Daoy (cell line): ENCODE measurements around the gene TDRD12. TPM values are rescaled to one million over a fixed set of nuclear protein-coding genes. Genes with fewer than 3 reads are reported as not detected.
A peak's percentile ranks its signal among the peaks of the same experiment; 100 is the strongest.
"Not testable (repeated sequence)": the region's sequence is repeated elsewhere in the genome, so short reads cannot be mapped to it uniquely, and the experiment has no call there.

Source experiments
- DNase-seq: peaks from one replicate; pipeline ENCODE4 v3.0.0-alpha.2; 2015; ENCODE audit warnings: low read depth
- total RNA-seq: library from RNA; depleted of rRNA; stranded (reverse); fragments of >200 nt; shearing (Covaris generic); gene quantifications from 2 replicates; pipeline ENCODE4 v1.2.3, GENCODE V29; 2014

TDRD12 gene
- total RNA-seq, 1 experiment from 2014 or later, result 0.29 TPM

DNA sequence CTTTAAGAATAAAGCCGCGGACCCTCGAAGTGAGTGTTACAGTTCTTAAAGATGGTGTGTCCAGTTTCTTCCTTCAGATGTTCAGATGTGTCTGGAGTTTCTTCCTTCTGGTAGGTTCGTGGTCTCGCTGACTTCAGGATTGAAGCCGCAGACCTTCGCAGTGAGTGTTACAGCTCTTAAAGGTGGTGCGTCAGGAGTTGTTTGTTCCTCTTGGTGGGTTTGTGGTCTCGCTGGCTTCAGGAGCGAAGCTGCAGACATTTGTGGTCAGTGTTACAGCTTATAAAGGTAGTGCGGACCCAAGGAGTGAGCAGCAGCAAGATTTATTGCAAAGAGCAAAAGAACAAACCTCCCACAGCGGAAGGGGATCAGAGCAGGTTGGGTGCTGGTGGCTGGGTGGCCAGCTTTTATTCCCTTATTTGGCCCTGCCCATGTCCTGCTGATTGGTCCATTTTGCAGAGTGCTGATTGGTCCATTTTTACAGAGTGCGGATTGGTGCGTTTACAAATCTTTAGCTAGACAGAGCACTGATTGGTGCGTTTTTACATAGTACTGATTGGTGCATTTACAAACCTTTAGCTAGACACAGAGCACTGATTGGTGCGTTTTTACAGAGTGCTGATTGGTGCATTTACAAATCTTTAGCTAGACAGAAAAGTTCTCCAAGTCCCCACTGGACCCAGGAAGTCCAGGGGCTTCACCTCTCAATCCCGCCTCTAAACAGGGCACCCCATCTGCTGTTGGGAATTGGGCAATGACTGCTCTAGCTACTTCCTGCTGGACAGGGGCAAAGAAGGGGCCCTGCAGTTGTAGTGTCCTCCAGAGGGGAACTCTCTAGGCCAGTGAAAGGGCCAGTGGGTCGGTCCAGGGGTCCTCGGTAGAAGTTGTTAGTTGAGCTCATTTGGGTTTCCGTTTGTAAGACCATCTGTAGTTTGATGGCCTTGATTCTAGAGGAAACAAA, 26.1 kb upstream of the TDRD12 start:
- not testable (repeated sequence) for DNase-seq

DNA sequence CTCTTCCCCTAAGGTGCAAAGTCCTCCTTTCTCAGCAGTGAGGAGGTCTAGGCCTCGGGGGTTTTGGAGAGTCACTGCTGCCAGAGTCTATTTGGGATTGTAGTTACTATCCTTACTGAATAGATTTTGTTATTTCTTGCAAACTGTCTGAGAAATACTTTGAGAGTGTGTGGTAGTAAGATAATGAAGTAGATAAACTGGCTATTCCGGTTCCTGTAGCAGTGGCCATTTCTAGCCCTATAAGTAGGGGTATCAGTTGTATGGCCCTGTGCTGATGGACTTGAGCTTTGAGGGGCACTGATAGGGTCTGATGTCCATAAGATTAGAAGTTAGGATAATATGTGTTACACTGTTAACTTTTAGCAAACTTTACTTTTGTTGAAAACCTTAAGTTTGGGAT, 25.3 kb upstream of the TDRD12 start:
- not testable (repeated sequence) for DNase-seq

DNA sequence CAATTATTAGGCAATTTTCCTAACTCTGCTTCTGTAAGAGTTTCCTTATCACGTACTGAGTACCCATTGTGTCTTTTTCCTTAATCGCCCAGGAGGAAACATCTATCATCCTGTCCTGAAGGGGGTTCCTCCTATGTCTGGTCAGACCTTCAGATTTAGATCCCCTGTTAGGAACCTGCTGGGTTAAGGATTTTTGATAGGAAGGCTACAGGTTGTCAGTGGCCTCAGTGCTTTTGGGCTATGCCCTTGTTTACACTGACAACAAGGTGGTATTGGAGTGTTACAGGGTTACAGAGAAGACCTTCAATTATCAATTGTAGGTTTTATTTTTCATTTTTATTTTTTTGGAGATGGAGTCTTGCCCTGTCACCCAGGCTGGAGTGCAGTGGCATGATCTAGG, 24.7 kb upstream of the TDRD12 start:
- not testable (repeated sequence) for DNase-seq

DNA sequence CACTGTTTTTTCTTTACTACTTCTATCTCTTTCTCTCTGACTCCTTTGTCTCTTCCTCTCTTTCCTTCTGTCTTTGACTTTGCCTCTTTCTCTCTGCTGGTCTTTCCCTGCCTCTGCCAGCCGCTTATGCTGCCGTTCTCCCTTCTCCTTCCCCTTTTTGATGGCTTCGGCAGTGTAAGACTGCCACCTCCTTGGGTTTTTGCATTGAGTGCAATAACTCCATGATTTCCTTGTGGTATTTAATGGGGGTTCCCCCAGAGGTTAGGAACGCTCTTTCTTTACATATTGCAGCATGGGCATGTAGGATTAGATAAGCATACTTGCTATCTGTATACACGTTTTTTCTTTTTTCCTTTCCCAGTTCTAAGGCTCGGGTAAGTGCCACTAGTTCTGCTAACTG, 24.1 kb upstream of the TDRD12 start:
- not testable (repeated sequence) for DNase-seq

DNA sequence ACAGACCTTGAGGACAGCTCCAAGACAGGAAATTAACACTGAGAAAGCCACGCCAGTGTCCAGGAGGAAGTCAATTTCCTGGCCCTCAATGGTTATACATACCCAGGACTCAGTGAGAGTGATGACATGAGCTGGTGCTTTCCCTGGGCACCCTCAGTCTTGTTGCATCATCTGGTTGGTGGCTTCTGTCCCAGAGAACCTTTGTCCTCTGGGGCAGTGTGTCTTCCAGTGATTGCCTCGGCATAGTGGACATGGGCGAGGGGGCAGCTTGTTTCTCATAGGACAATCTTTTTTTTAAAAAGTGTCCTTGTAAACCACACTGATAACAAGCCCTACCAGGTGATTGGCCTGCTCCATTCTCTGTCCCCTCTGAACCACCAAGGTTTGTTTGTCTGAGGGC, 22.8 kb upstream of the TDRD12 start:
- DNase-seq, result not testable (repeated sequence)

DNA sequence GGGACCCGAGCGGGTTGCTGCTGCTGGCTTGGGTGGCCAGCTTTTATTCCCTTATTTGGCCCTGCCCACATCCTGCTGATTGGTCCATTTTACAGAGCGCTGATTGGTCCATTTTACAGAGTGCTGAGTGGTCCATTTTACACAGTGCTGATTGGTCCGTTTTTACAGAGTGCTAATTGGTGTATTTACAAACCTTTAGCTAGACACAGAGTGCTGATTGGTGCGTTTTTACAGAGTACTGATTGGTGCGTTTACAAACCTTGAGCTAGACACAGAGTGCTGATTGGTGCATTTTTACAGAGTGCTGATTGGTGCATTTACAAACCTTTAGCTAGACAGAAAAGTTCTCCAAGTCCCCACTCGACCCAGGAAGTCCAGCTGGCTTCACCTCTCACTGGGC, 19.4 kb upstream of the TDRD12 start:
- DNase-seq, result not testable (repeated sequence)

DNA sequence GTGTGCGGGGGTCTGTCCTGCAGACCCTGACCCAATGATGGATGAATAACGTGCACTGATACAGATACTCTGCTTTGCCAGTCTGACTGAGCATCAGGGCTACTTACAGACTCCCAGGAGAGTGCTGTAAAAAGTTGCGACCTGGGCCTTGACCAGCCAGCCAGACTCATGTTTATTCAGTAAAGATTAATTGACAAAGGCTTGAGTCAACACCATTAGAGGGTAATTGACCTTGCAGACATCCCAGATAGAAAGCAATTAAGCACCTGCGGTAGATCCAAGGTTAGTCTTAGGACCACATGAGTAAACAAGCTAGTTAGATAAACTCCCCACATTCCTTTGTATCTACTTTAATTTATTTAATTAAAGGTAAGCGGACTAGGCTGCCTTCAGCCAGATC, 17.6 kb upstream of the TDRD12 start:
- DNase-seq, result no peak

DNA sequence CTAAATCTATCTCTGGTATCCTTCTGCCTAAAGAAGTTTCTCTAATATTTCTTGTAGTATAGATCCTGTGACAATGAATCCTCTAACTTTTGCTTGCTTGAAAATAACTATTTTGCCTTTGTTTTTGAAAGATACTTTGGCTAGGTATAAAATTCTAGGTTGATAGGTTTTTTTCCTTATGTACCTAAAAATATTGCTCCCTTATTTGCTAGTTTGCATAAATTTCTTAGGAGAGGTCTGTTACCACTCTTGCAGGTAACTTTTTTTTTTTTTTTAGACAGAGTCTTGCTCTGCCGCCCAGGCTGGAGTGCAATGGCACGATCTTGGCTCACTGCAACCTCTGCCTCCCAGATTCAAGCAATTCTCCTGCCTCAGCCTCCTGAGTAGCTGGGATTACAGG, 15.6 kb upstream of the TDRD12 start:
- DNase-seq, result not testable (repeated sequence)

DNA sequence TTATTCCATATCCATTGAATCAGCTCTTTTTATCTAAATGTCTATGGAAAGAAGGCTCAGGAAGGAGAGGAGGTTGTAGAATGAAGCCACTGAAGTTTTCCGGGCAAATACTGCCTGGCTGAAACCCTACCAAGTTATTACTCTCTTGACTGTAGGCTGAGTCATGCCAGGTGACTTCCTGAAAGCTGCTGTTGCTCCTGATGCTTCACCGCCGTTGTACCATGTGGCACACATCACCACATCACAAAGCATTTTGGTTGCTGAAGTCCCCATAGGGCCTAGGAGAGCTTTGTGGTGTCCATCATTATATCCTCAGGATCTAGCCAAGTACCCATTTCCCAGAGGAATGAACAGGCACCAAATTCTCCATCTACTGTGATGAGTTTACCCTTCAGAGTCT, 11.1 kb upstream of the TDRD12 start:
- DNase-seq, result no peak

DNA sequence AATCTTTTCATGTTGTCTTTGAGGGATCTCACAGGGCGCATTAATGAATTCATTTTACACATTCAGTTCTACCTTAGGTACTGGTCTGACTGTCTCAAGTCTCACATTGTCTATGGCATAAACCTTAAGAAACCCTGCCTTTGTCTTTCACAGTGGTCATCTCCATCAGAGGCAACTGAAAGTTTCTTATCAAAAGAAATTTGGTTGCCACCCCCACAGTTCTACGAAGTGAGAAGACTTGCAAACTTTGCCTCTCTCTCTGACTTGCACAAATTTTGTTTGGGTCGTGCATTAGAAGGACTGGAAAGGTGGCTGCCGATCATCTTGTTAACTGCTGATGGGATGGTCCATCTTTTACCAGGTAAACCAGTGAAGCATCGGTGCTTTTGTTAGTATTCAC, 10.5 kb upstream of the TDRD12 start:
- no peak for DNase-seq

DNA sequence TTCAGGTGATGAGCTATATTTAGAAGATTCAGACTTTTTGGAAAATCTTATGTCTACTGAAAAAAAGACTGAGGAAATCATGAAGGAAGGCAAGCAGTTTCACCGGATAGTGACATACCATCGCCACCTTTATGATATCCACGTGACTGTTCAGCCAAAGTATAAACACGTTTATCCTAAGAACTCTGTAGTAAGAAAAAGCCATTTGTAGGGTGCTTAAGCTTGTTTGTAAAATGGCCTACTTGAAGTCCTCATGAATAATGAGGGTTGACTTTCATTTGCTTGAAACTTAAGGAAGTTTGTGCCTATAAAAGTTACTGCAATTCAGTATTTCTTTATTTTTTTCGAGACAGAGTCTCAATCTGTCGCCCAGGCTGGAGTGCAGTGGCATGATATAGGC, 7.8 kb upstream of the TDRD12 start:
- DNase-seq, result no peak

DNA sequence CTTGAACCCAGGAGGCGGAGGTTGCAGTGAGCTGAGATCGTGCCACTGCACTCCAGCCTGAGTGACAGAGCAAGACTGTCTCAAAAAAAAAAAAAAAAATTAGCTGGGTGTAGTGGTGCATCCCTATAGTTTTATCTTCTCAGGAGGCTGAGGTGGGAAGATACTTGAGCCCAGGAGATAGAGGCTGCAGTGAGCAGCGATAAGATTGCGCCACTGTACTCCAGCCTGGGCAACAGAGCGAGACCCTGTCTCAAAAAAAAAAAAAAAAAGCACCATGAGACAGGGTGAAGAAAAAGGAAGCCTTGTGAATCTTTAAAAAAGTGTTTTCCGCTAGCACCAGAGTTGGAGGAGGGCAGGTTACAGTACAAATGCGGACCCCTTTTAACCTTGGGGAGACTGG, 3.4 kb upstream of the TDRD12 start:
- not testable (repeated sequence) for DNase-seq

DNA sequence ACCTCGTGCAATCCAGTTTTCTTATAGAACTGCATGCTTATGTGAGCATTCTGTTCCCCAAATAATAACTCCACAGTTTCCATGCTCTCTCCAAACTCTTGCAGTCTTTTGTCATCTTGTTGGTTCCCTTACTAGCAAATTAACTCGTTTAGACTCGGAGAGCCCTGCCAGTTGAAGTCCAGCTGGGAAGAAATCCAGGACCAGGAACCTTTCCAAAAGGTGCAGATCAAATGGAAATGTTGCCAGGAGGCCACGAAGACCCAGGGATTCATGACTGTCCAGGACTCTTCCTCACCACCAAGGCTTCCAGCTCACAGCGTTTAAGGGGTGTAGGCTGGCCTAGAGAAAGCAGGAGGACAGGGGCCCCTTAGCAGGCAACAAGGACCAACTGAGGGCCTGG, 2.1 kb upstream of the TDRD12 start:
- no peak for DNase-seq

DNA sequence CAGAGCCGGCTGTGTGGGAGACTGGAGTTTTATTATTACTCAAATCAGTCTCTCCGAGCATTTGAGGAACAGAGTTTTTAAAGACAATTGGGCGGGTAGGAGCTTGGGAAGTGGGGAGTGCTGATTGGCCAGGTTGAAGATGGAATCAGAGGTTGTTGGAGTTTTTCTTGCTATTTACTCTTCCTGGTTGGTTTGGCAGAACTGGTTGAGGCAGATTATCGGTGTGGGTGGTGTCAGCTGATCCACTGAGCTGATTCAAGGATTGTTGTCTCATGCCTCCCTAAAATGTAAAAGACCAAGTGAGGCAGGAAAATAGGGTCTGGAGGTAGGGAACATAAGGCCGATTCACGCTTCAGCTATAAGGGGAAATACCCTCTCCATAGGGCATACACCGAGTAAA, 1.3 kb upstream of the TDRD12 start:
- no peak for DNase-seq

DNA sequence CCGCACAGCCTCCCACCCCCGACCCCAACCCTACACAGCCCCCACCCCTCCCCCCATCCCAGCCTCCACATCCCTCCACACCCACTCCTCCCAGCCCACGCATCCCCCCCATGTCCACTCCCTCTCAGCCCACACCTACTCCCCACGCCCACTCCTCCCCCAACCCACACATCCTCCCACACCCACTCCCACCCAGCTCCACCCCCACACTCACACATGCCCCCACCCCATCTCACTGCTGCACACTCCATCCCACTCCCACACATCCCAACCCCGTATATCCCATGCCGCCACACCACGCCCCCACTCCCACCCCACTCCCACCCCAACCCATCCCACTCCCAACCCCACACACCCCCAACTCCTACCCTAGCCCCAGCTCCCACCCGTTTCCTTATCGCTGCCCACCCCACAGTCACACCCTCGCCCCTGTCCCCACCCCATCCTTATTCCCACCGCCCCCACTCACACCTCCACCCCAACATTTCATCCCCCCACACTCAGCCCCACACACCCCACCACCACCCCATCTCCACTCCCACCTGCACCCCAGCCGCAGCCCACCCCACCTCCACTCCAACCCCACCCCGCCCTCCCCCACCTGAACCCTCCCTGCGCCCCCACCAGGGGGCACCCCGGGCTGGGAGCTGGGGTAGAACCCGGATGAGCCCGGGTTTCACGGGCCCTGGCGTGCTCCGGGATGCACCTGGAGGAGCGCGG, 809 bp downstream of the TDRD12 start:
- DNase-seq, result no peak

DNA sequence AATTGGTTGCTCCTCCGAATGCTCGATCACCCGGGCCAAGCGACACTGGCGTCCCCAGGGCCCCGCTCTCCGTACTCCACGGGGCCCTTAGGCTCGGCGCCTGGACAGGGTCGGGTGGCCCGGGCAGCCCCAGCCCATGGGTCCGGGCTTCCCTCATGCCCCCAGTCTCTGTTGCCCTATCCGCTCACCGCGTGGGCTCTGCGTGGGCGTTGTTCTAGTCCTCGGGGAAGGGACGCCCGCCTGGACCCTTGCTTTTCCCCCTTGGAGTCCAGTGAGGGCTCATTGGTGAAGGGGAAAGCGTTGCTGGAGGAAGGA, 1.3 kb downstream of the TDRD12 start:
- DNase-seq, result no peak

DNA sequence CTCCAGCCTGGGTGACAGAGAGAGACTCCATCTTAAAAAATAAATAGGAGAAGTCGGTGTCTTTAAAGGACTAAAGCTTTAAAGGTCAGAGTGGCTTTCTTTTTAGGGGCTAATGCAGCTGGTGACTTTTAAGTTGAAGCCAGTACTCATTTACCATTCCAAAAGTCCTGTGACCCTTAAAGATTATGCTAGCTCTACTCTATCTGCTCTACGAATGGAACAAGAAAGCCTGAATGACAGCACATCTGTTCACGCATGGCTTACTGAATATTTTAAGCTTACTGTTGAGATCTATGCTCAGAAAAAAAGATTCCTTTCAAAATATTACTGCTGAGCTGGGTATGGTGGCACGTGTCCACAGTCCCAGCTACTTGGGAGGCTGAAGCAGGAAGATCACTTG, 16.4 kb downstream of the TDRD12 start:
- DNase-seq, result no peak

DNA sequence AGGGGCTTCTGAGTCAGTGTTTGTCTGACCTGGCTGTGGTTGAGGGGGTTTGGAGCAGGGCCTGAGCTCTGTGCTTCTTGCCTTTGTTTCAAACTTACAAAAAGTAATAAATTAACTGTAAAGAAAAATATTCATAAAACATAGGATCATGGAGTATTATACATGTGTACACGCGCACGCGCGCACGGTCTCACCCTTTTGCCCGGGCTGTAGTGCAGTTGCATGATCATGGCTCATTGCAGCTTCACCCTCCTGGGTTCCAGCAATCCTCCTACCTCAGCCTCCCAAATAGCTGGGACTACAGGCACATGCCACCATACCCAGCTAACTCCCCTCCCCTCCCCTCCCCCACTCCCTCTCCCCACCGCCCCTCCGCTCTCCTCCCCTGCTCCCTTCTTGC, 23.5 kb downstream of the TDRD12 start:
- no peak for DNase-seq

DNA sequence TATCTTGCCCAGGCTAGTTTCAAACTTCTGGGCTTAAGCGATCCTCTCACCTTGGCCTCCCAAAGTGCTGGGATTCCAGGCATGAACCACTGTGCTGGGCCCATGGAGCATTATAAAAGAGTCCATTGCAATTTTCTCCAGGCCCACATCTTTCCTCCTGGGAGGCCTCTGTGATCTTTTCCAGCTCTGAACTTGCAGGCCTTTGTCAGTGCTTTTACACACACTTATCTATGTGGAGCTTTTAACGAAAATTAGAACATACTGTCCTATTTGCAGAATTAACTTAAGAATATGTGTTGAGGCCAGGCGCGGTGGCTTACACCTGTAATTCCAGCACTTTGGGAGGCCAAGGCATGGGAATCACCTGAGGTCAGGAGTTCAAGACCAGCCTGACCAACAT, 23.9 kb downstream of the TDRD12 start:
- DNase-seq, result no peak

DNA sequence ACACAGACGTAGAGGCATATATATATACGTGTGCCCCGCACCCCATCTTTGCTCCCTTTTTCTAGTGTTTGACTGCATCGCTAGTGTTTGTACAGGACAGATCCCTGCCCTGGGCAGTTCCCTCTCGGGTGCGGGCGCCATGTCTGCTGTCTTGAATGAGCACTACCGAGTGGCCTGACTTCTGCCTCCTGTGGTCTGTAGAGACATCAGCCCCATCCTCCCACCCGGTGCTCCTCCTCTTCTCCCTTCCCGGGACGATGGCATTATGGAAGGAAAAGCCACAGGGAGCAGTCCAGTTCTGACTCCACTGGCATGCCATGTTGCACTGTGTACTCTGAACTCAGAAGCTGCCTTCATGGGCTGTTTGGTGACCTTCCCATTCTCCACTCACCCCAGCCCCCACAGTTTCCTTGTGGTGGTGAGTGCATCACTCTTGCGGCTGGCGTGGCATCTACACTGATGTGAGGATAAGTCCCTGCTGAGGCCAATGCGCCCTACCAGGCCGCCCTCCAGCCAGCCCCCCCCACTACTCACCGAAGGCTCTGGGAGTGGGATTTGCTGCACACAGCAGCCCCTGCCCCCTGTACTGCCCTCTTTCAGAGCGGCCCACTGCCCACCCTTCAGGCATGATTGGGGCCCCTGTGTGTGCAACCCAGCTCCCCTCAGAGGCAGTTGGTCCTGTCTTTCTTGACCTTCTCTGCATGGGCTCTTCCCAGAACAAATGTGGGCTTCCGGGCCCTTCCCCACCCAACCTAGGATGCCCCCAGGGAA, 25.2 kb downstream of the TDRD12 start:
- no peak for DNase-seq

DNA sequence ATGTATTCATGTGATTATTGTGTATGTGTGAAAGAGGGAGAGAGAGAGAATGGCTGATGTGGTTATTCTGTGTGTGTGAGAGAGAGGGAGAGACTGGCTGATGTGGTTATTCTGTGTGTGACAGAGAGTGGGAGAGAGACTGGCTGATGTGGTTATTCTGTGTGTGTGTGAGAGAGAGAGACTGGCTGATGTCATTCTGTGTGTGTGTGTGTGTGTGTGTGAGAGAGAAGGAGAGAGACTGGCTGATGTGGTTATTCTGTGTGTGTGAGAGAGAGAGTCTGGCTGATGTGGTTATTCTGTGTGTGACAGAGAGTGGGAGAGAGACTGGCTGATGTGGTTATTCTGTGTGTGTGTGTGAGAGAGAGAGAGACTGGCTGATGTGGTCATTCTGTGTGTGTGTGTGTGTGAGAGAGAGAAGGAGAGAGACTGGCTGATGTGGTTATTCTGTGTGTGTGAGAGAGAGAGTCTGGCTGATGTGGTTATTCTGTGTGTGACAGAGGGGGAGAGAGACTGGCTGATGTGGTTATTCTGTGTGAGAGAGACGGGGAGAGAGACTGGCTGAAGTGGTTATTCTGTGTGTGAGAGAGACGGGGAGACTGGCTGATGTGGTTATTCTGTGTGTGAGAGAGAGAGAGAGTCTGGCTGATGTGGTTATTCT, 26.2 kb downstream of the TDRD12 start:
- not testable (repeated sequence) for DNase-seq

DNA sequence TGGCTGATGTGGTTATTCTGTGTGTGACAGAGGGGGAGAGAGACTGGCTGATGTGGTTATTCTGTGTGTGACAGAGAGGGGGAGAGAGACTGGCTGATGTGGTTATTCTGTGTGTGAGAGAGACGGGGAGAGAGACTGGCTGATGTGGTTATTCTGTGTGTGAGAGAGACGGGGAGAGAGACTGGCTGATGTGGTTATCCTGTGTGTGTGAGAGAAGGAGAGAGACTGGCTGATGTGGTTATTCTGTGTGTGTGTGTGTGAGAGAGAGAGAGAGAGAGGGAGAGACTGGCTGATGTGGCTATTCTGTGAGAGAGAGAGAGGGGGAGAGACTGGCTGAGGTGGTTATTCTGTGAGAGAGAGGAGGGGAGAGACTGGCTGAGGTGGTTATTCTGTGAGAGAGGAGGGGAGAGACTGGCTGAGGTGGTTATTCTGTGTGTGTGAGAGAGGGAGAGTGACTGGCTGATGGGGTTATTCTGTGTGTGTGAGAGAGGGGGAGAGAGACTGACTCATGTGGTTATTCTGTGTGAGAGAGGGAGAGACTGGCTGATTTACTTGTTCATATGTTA, 27.1 kb downstream of the TDRD12 start:
- peak; percentile 60 for DNase-seq
